ENCODE results near the gene AMFR. TPM values are rescaled to one million over a fixed set of nuclear protein-coding genes. Genes with fewer than 3 reads are reported as not detected.
A peak's percentile ranks its signal among the peaks of the same experiment; 100 is the strongest.

Gene AMFR
- total and polyA plus RNA-seq, 2 of the 13 experiments (the other 11 are each of a cell fraction or from before 2014, with no cell fraction given), result 52.9 to 108 TPM

DNA sequence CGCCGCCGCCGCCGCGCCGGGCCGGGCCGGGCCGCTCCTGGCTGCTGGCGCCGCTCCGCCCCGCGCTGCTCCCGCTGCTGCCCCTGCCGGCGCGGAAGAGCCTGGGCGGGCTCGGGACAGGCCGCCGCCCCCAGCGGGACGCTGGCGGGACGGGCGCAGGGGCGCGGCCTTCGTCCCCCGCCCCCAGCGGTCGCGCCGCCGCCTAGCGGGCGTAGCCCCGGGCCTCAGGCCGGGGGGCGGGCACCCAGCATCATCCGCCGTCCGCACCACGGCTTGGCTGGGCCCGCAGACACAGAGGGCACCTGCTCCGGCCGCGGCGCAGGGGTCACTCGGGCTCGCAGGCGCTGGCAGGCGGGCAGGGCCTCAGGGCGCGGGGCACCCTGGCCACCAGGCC lies at the start of gene AMFR (continued):
- TF ChIP-seq, protein P1, sequence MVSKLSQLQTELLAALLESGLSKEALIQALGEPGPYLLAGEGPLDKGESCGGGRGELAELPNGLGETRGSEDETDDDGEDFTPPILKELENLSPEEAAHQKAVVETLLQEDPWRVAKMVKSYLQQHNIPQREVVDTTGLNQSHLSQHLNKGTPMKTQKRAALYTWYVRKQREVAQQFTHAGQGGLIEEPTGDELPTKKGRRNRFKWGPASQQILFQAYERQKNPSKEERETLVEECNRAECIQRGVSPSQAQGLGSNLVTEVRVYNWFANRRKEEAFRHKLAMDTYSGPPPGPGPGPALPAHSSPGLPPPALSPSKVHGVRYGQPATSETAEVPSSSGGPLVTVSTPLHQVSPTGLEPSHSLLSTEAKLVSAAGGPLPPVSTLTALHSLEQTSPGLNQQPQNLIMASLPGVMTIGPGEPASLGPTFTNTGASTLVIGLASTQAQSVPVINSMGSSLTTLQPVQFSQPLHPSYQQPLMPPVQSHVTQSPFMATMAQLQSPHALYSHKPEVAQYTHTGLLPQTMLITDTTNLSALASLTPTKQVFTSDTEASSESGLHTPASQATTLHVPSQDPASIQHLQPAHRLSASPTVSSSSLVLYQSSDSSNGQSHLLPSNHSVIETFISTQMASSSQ (IDR thresholded peaks at IDR 0.05; ENCODE audit: low read depth), result no peak
- TF ChIP-seq, protein P1 (CRISPR knock-in tag; IDR thresholded peaks at IDR 0.05; ENCODE audit: borderline replicate concordance), result no peak
- TF ChIP-seq, protein P2, sequence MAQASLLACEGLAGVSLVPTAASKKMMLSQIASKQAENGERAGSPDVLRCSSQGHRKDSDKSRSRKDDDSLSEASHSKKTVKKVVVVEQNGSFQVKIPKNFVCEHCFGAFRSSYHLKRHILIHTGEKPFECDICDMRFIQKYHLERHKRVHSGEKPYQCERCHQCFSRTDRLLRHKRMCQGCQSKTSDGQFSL (CRISPR knock-in tag; IDR thresholded peaks at IDR 0.05), result peak; percentile 84
- TF ChIP-seq ZNF746 (CRISPR knock-in tag; IDR thresholded peaks at IDR 0.05), result peak; percentile 62; the same call in 1 of the 2 replicates
- TF ChIP-seq ZNF614 (CRISPR knock-in tag; IDR thresholded peaks at IDR 0.05; ENCODE audit: borderline replicate concordance), result 0 out of 2 replicates have a peak, but pooled peaks have one; percentile 20
- TF ChIP-seq, protein P3, sequence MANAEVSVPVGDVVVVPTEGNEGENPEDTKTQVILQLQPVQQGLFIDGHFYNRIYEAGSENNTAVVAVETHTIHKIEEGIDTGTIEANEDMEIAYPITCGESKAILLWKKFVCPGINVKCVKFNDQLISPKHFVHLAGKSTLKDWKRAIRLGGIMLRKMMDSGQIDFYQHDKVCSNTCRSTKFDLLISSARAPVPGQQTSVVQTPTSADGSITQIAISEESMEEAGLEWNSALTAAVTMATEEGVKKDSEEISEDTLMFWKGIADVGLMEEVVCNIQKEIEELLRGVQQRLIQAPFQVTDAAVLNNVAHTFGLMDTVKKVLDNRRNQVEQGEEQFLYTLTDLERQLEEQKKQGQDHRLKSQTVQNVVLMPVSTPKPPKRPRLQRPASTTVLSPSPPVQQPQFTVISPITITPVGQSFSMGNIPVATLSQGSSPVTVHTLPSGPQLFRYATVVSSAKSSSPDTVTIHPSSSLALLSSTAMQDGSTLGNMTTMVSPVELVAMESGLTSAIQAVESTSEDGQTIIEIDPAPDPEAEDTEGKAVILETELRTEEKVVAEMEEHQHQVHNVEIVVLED (CRISPR knock-in tag; IDR thresholded peaks at IDR 0.05; ENCODE audit: borderline replicate concordance), result peak; percentile 32; the same call in 1 of the 2 replicates
- TF ChIP-seq HNRNPLL (IDR thresholded peaks at IDR 0.05; ENCODE audit: low read depth, low read length, poor library complexity, severe bottlenecking), result peak; percentile 60
- TF ChIP-seq, protein P4, sequence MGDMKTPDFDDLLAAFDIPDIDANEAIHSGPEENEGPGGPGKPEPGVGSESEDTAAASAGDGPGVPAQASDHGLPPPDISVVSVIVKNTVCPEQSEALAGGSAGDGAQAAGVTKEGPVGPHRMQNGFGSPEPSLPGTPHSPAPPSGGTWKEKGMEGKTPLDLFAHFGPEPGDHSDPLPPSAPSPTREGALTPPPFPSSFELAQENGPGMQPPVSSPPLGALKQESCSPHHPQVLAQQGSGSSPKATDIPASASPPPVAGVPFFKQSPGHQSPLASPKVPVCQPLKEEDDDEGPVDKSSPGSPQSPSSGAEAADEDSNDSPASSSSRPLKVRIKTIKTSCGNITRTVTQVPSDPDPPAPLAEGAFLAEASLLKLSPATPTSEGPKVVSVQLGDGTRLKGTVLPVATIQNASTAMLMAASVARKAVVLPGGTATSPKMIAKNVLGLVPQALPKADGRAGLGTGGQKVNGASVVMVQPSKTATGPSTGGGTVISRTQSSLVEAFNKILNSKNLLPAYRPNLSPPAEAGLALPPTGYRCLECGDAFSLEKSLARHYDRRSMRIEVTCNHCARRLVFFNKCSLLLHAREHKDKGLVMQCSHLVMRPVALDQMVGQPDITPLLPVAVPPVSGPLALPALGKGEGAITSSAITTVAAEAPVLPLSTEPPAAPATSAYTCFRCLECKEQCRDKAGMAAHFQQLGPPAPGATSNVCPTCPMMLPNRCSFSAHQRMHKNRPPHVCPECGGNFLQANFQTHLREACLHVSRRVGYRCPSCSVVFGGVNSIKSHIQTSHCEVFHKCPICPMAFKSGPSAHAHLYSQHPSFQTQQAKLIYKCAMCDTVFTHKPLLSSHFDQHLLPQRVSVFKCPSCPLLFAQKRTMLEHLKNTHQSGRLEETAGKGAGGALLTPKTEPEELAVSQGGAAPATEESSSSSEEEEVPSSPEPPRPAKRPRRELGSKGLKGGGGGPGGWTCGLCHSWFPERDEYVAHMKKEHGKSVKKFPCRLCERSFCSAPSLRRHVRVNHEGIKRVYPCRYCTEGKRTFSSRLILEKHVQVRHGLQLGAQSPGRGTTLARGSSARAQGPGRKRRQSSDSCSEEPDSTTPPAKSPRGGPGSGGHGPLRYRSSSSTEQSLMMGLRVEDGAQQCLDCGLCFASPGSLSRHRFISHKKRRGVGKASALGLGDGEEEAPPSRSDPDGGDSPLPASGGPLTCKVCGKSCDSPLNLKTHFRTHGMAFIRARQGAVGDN (CRISPR knock-in tag; IDR thresholded peaks at IDR 0.05), result peak; percentile 59; the same call in 1 of the 2 replicates
- no peak for TF ChIP-seq KDM6A (CRISPR knock-in tag; IDR thresholded peaks at IDR 0.05; ENCODE audit: low read depth)
- TF ChIP-seq HNRNPK (IDR thresholded peaks at IDR 0.05; ENCODE audit: low read depth, low read length, poor library complexity, severe bottlenecking), result peak; percentile 37
- TF ChIP-seq XBP1 (CRISPR knock-in tag; IDR thresholded peaks at IDR 0.05), result no peak
- TF ChIP-seq ZNF616 (CRISPR knock-in tag; IDR thresholded peaks at IDR 0.05; ENCODE audit: low read depth), result 0 out of 2 replicates have a peak, but pooled peaks have one; percentile 17
- peak; percentile 54; the same call in 1 of the 2 replicates for TF ChIP-seq ZSCAN31 (CRISPR knock-in tag; IDR thresholded peaks at IDR 0.05; ENCODE audit: low read depth)
- TF ChIP-seq ETV6 (CRISPR knock-in tag; conservative IDR thresholded peaks at IDR 0.05), result 0 out of 2 replicates have a peak, but pooled peaks have one; percentile 67
- TF ChIP-seq ZMYM4 (CRISPR knock-in tag; IDR thresholded peaks at IDR 0.05), result peak; percentile 43
- TF ChIP-seq ZNF564 (CRISPR knock-in tag; IDR thresholded peaks at IDR 0.05), result no peak
- no peak for TF ChIP-seq SNAPC2 (CRISPR knock-in tag; IDR thresholded peaks at IDR 0.05)
- TF ChIP-seq, protein P5, sequence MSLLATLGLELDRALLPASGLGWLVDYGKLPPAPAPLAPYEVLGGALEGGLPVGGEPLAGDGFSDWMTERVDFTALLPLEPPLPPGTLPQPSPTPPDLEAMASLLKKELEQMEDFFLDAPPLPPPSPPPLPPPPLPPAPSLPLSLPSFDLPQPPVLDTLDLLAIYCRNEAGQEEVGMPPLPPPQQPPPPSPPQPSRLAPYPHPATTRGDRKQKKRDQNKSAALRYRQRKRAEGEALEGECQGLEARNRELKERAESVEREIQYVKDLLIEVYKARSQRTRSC (CRISPR knock-in tag; IDR thresholded peaks at IDR 0.05; ENCODE audit: low read depth), result no peak
- peak; percentile 60 for TF ChIP-seq ZFY (CRISPR knock-in tag; IDR thresholded peaks at IDR 0.05)
